Large intestine (tissue), 3 donors: ENCODE measurements around the gene DPH1. TPM values are rescaled to one million over a fixed set of nuclear protein-coding genes. Genes with fewer than 3 reads are reported as not detected.

Source experiments
- DNase-seq, 2 donors: peaks; one replicate each; pipeline versions ENCODE4 v3.0.0 to v3.0.0-alpha.2; 2013
- H3K27ac ChIP-seq: one replicate; pipeline ENCODE4 v1.5.1; 2013; ENCODE audit warnings: low read length
- H3K27me3 ChIP-seq: 2 replicates; pipeline ENCODE4 v1.6.1; 2013; ENCODE audit warnings: low read length; ENCODE audit not compliant: control insufficient read depth, insufficient read depth
- H3K36me3 ChIP-seq: 2 replicates; pipeline ENCODE4 v1.6.1; 2013; ENCODE audit warnings: low read length; ENCODE audit not compliant: control insufficient read depth, insufficient read depth
- H3K4me1 ChIP-seq: one replicate; pipeline ENCODE4 v1.6.1; 2013; ENCODE audit warnings: low read length; ENCODE audit not compliant: control insufficient read depth, insufficient read depth
- H3K4me3 ChIP-seq: one replicate; pipeline ENCODE4 v1.5.1; 2013; ENCODE audit warnings: low read length
- H3K9me3 ChIP-seq: one replicate; pipeline ENCODE4 v1.6.1; 2013; ENCODE audit warnings: mild to moderate bottlenecking, low read depth, low read length, moderate library complexity; ENCODE audit not compliant: control insufficient read depth
- WGBS: methylation state at CpG from one replicate; pipeline ENCODE4 v1.1.5; 2013; ENCODE audit warnings: low lambda C conversion rate; ENCODE audit not compliant: insufficient coverage; 5-methylcytosine and 5-hydroxymethylcytosine counted together
- polyA plus RNA-seq: library from polyadenylated mRNA; unstranded; fragments of 120-200 nt; gene quantifications from one replicate; pipeline ENCODE4 v1.2.1, GENCODE V29; 2013

Gene DPH1
- polyA plus RNA-seq, 1 donor = 40.4 TPM

DNA sequence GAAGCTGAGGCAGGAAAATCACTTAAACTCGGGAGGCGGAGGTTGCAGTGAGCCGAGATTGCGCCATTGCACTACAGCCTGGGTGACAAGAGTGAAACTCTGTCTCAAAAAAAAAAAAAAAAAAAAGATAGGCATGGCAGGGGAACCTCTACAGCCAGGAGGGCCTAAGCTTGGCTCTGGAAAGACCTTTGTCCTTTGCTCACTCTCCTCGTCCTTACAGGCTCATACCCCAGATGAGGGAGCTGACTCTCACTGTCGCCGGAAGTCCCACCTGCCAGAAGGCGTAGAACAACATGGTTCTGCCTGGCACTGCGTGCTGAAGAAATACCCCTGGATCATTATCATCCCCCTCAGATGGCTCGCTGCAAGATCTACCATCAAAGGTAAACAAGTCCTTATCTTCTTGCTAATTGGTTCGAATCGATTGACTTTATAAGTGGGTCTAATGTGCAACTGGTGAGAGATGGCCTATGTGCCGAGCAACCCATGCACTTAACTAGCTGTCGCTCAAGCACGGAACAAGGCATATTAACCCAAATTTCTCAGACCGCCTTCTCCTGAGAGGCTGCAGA, 34.5 kb upstream of the DPH1 start:
- peaks cover 43% of the 10 kb centered on the region for H3K4me1 ChIP-seq
- peak overlapping the region; percentile 56 for H3K4me3 ChIP-seq
- peaks cover 3% of the 10 kb centered on the region for H3K27me3 ChIP-seq
- no CpG with 5 or more reads among the region's 16 CpGs for WGBS
- H3K27ac ChIP-seq = peak overlapping the region; percentile 81
- H3K36me3 ChIP-seq = no peaks in the 10 kb centered on the region
- no peaks in the 10 kb centered on the region for H3K9me3 ChIP-seq
- peak; percentile 84 to 92 for DNase-seq

DNA sequence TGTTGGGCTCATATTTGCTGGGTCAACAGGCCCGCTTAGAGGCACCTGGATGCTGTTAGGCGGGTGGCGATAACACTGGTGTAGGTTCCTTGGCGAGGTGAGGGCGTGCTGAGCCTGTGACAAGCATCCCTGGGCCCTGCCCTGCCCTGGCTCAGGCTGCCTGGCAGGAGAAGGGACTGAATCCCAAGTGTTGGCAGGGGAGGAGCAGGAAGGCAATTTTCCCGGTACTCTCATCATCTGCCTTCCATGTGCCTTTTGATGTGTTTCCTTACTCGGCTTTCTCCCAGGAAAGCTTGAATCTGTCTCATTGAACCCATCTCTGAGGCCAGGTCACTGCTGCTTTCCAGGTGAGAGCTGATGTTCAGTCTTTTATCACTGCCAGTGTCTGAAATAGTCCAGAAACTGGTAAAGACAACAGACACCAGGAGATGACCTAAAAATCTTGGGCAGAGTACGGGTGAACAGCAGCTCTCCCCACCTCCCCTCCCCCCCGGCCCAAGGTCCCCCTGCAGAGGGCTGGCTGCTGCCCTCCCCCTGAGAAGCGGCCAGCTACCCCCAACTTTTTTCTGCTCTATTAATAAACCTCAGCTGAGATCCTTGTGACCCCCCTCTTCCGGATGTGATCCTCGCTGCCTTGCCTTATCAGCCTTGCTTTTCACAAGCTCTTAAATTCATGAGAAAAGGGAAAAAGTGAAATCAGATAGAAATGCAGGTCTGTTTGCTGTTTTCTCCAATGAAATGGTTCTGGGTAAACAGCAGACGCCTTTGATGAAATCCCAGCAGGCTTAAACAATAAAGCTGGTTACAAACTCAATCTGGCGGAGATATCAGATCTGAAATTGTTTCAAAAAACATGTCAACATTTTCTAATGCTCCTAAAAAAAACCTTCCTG, 33.8 kb upstream of the DPH1 start:
- Histone ChIP-seq H3K27ac (peak overlapping the region; percentile 81), H3K27me3 (peaks cover 3% of the 10 kb centered on the region), H3K36me3 (no peaks in the 10 kb centered on the region), H3K9me3 (no peaks in the 10 kb centered on the region), H3K4me1 (peaks cover 43% of the 10 kb centered on the region), H3K4me3 (peak overlapping the region; percentile 56)
- no CpG with 5 or more reads among the region's 14 CpGs for WGBS
- no peak for DNase-seq

DNA sequence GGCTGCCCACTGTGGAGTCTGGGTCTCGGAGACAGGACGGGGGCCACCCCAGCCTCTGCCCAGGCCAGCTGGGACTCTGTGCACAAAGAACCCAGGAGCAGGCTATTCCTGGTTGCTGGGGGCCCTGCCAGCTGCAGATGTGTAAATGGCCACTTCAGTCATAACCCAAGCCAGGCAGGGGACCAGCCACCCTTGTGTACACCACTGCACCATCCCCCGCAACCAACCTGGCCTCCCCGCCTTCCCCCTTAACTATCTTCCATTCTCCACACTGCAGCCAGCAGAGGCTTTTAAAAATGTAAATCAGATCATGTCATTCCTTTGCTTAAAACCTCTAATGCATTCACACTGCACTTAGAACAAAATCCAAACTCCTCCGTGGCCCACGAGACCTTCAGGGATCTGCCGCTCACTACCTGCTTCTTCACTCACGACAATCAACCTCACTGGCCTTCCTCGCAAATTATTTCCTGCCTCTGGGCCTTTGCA, 33.1 kb upstream of the DPH1 start:
- Histone ChIP-seq H3K36me3 (no peaks in the 10 kb centered on the region), H3K4me1 (peaks cover 43% of the 10 kb centered on the region), H3K27me3 (no peaks in the 10 kb centered on the region), H3K9me3 (no peaks in the 10 kb centered on the region), H3K4me3 (peak overlapping the region; percentile 56), H3K27ac (peak overlapping the region; percentile 81)
- no peak for DNase-seq
- WGBS = no CpG with 5 or more reads among the region's 9 CpGs

DNA sequence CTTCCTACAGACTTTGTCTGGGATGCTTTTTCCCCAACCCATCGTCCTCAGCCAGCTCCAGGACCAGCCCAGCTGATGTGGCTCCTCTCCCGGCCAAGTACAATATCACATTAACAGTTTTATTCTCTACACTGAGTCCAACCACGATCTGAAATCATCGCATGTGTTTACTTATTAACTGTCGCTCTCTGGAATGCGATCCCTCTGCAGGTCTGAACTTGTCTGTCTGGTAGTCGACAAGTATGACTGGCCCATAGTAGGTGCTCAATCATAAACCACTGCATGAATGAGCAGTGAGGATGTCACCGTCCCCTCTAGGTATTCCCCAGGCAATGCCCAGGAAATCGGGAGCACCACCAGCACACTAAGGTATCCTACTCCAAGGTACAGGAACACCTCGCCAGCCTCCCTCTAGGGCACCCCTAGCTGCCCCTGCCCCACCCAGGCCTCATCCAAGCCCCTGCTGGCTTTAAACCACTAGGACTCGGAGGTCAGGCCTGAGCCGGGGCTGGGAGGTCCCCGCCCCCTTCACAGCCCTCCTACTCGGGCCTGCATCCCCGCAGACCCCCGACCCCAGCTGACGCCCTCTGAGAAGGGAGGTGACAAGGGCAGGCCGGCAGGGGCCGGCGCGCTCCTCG, 32.5 kb upstream of the DPH1 start:
- Histone ChIP-seq H3K4me1 (peaks cover 43% of the 10 kb centered on the region), H3K27me3 (no peaks in the 10 kb centered on the region), H3K27ac (peak overlapping the region; percentile 81), H3K4me3 (peak overlapping the region; percentile 46), H3K9me3 (no peaks in the 10 kb centered on the region), H3K36me3 (no peaks in the 10 kb centered on the region)
- peak; percentile 44 to 81 for DNase-seq
- 0% methylated on average over 1 of the region's 22 CpGs for WGBS

DNA sequence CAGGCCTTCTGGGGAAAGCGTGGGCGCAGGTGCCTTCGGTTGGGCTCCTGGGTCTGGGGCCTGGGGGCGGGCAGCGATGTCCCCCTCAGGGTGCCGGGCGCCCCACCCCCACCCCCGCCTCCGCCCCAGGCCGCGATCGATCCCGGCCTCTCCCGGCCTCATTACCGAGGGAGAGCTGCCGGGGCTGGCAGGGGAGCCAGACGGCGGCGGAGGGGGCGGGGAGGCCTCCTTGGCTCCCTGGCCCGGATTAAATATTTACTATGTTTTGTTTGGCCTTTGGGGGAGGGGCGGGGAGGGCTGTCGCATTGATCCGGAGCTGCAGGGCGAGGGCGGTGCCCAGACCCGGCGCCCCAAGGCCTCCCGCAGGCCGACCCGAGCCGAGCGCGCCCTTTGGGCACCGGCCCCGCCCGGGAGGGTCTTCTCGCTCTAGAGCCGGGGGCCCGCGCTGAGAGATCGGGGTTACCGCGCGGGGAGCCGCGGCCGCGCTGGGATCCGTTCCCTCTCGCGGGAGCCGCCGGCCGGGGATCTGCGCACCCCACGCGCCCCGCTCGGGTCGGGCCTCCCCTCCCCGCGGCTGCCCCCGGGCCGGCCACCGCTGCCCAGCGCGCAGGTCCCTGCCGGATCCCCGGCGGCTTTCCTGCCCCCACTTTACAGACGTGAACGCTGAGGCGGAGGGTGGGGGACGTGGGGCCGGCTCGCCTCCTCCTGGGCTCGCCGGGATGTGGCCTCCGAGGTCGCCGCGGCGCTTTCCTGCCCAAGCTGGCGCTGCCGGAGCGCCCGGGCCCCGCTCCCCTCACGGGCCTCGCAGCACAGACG, 31.8 kb upstream of the DPH1 start:
- Histone ChIP-seq H3K27me3 (no peaks in the 10 kb centered on the region), H3K36me3 (peaks cover 1% of the 10 kb centered on the region), H3K4me3 (peak overlapping the region; percentile 46), H3K27ac (peak overlapping the region; percentile 81), H3K9me3 (no peaks in the 10 kb centered on the region), H3K4me1 (peaks cover 43% of the 10 kb centered on the region)
- DNase-seq = peak; percentile 78 to 90
- WGBS = no CpG with 5 or more reads among the region's 92 CpGs

DNA sequence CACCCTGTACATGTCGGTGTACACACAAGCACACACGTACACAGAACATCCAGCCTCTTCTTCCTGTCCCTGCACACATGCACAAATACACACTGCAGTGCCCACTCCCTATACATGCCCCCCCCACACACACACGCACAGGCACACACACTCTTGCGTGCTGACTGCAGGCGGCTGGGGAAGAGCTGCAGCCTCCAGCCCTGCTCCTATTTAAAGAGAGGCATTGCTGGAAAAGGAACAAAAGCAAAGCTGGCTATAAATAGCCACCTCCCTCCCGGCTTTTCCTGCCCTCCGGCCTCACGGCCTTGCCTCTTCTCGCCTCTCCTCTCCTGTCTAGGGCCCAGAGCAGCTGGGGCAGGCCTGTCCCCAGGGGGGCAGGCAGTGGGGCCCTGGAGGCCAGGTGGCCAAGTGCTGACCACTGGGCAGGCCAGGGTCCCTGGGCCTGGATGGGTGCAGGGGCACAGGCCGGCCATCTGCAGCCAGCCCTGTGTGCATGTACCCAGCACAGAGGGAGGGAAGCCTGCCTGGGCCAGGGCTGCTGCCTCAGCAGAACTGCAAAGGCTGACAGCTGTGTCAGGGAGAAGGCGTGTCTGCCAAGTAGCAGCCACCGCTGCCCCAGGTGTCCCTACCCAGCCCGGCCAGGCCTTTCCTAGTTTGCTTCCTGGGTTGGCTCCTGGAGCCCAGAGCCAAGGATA, 30.2 kb upstream of the DPH1 start:
- no peaks in the 10 kb centered on the region for H3K9me3 ChIP-seq
- WGBS = no CpG with 5 or more reads among the region's 13 CpGs
- H3K36me3 ChIP-seq = peaks cover 7% of the 10 kb centered on the region
- H3K4me1 ChIP-seq = peaks cover 40% of the 10 kb centered on the region
- H3K27ac ChIP-seq = peak overlapping the region; percentile 77
- no peak overlapping the region for H3K4me3 ChIP-seq
- H3K27me3 ChIP-seq = no peaks in the 10 kb centered on the region
- peak; percentile 64 to 74 for DNase-seq

DNA sequence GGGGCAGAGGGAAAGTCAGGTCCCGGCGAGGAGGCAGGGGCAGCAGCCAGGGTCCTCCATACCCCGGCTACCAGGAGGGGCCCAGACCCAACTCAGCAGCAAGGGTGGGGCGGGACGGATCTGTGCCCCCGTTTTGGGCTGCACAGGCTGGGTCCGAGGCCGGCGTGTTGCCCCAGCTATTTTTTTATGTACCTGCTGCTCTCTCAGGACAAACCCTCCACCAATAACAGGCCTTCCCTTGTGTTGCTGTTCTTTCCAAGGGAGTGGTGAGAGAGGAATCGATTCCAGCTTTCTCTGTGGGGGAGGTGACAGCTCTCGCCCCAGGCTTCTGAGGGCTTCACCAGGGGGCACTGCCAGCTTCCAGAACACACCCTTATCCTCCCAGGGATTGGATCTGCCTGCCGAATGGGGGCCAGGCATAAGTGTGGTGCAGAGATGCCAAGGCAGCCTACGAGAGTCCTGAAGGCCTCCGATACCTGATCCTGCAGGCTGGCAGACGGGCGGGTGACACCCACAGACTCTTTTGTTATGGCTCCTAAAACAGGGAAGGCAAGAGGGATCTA, 27.1 kb upstream of the DPH1 start:
- Histone ChIP-seq H3K27ac (no peak overlapping the region), H3K27me3 (no peaks in the 10 kb centered on the region), H3K9me3 (no peaks in the 10 kb centered on the region), H3K36me3 (peaks cover 9% of the 10 kb centered on the region), H3K4me1 (peaks cover 16% of the 10 kb centered on the region), H3K4me3 (no peak overlapping the region)
- DNase-seq = no peak
- WGBS = no CpG with 5 or more reads among the region's 16 CpGs

DNA sequence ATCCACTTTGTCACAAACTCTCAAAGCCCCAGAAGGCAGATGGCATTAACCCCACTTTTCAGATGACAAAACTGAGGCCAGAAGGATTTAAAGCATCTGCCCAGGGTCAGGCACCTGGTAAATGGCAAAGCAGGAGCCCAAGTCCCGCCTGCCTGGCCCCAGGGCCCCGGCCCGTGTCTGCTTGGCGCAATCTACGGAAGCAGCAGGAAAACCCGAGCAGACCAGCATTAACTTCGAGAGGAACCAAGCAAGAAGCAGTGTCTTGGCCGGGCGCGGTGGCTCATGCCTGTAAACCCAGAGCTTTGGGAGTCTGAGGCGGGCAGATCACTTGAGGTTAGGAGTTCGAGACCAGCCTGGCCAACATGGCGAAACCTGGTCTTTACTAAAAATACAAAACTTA, 26.4 kb upstream of the DPH1 start:
- no peak for DNase-seq
- Histone ChIP-seq H3K36me3 (peaks cover 9% of the 10 kb centered on the region), H3K27me3 (no peaks in the 10 kb centered on the region), H3K27ac (no peak overlapping the region), H3K4me1 (peaks cover 16% of the 10 kb centered on the region), H3K4me3 (no peak overlapping the region), H3K9me3 (no peaks in the 10 kb centered on the region)
- no CpG with 5 or more reads among the region's 13 CpGs for WGBS

DNA sequence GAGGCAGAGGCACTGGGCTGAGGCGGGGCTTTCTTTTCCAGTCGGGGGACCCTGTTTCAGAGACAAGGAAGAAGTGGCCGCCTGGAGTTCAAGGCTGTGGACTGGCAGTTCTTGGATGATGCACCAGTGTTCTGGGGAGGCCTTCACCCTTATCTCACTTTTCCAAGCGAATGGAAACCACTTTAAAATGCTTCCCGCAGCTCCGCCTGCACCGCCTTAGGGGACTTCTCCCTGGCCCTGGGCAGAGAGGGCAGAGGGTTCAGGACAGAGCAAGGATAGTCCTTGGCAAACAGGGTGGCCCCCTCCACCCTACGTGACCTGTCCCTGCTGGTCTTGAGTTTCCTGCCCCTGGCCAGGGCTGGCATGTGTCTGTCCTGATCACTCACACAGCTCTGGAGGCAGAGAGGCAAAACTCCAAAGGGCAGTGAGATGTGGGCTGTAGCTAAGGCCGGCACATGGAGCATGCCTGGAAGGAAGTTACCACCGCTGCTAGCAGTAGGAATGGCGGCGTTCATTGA, 25.5 kb upstream of the DPH1 start:
- no peaks in the 10 kb centered on the region for H3K27me3 ChIP-seq
- H3K4me1 ChIP-seq = peaks cover 12% of the 10 kb centered on the region
- no peaks in the 10 kb centered on the region for H3K9me3 ChIP-seq
- H3K4me3 ChIP-seq = no peak overlapping the region
- no peak for DNase-seq
- H3K36me3 ChIP-seq = peaks cover 9% of the 10 kb centered on the region
- no peak overlapping the region for H3K27ac ChIP-seq
- no CpG with 5 or more reads among the region's 12 CpGs for WGBS
